H1 (cell line): ENCODE measurements around the gene CCDC63. TPM values are rescaled to one million over a fixed set of nuclear protein-coding genes. Genes with fewer than 3 reads are reported as not detected.

Experiments used
- BRCA1 ChIP-seq: IDR thresholded peaks from 2 replicates; pipeline ENCODE4 v1.6.1; 2012; ENCODE audit warnings: low read depth, low read length, improper control_type of control experiment
- CHD7 ChIP-seq: fragments of 300-600 bp; sonication (generic); IDR thresholded peaks from 2 replicates; pipeline ENCODE4 v1.7.1; 2012; ENCODE audit warnings: low read length, moderate library complexity, mild to moderate bottlenecking, inconsistent platforms; ENCODE audit not compliant: insufficient replicate concordance
- KDM4A ChIP-seq: IDR thresholded peaks from one replicate; pipeline ENCODE4 v1.7.1; 2012; ENCODE audit warnings: low read depth, mild to moderate bottlenecking, moderate library complexity, low read length, inconsistent platforms; ENCODE audit not compliant: severe bottlenecking
- KDM5A ChIP-seq: fragments of 200-600 bp; IDR thresholded peaks from 2 replicates; pipeline ENCODE4 v1.7.1; 2012; ENCODE audit warnings: mild to moderate bottlenecking, low read length, inconsistent platforms, mixed read lengths
- SAP30 ChIP-seq: fragments of 300-600 bp; sonication (generic); IDR thresholded peaks from 2 replicates; pipeline ENCODE4 v1.7.1; 2012; ENCODE audit warnings: low read length, moderate library complexity, mild to moderate bottlenecking, inconsistent platforms; ENCODE audit not compliant: insufficient read depth, insufficient replicate concordance
- polyA plus RNA-seq, 7 experiments: library from polyadenylated mRNA; depleted of rRNA in 3 of 7; stranded (reverse) in 5 of 7; unstranded in 2 of 7; fragments of >200 nt in 5 of 7; fragments of 200-250 nt in 2 of 7; gene quantifications; 1 replicate in 5 of 7; 2 replicates in 1 of 7; 4 replicates in 1 of 7; pipeline versions ENCODE4 v1.2.1 to v1.2.3, GENCODE V29; 2011 to 2013; ENCODE audit warnings: missing spikeins in 2 of 7, mixed read lengths in 2 of 7
- total RNA-seq: library from RNA; stranded (reverse); fragmentation: NEBNext Ultra II Directional; extraction: Animal tissue kit (Norgen Biotek cat#: 25700); gene quantifications from 2 replicates; pipeline ENCODE4 v1.2.1, GENCODE V29; 2021

The CCDC63 gene
- total and polyA plus RNA-seq, 2 of the 8 experiments (the other 6 are each of a cell fraction or from before 2014, with no cell fraction given): 0.42 to 0.93 TPM

- no peak for TF ChIP-seq CHD7
- TF ChIP-seq BRCA1: no peak
- TF ChIP-seq KDM5A: no peak
- no peak for TF ChIP-seq KDM4A
- no peak for TF ChIP-seq SAP30
- TF ChIP-seq, all 59 proteins: peak for 0
Measured at GRCh38 chr12:110917961-110918360, 71.2 kb downstream of the CCDC63 start (continued).
